OCI-LY7 (cell line): ENCODE results near the gene CRIP3. TPM values are rescaled to one million over a fixed set of nuclear protein-coding genes. Genes with fewer than 3 reads are reported as not detected.
"Not testable (repeated sequence)": the region's sequence is repeated elsewhere in the genome, so short reads cannot be mapped to it uniquely, and the experiment has no call there.

ENCODE experiments used
- BruUV-seq: library from RNA; stranded (reverse); fragments of 400-500 nt; replicated peaks from 2 replicates; lab custom pipeline; 2021; lab: Mats Ljungman, UMichigan
- CTCF ChIA-PET: fragments of 300-600 bp; sonication (Branson Sonifier 250); formaldehyde crosslinking; loops from one replicate; lab custom pipeline; 2022; ENCODE audit warnings: antibody characterized with exemption; ENCODE audit not compliant: unreplicated experiment; lab: Charles Lee
- POLR2A ChIA-PET: fragments of 300-600 bp; sonication (Branson Sonifier 250); formaldehyde crosslinking; loops from one replicate; lab custom pipeline; 2022; ENCODE audit warnings: antibody characterized with exemption; lab: Charles Lee
- DNase-seq: peaks from one replicate; pipeline ENCODE4 v3.0.0-alpha.2; 2015; ENCODE audit warnings: low spot score
- H2AFZ ChIP-seq: fragments of 200-600 bp; sonication (generic), shearing (Covaris generic); 2 replicates; pipeline ENCODE4 v1.6.1; 2014; ENCODE audit warnings: mild to moderate bottlenecking, antibody characterized with exemption, low read length, moderate library complexity
- H3K27ac ChIP-seq: fragments of 200-600 bp; sonication (generic); 2 replicates; pipeline ENCODE4 v1.5.1; 2014; ENCODE audit warnings: mixed run types, low read depth, mild to moderate bottlenecking, moderate library complexity, low read length, inconsistent platforms; ENCODE audit not compliant: poor library complexity, severe bottlenecking
- H3K36me3 ChIP-seq: fragments of 200-600 bp; sonication (generic); 2 replicates; pipeline ENCODE4 v1.6.1; 2014; ENCODE audit warnings: mild to moderate bottlenecking, antibody characterized with exemption, low read length, moderate library complexity, mixed read lengths; ENCODE audit not compliant: insufficient read depth
- H3K4me1 ChIP-seq: fragments of 200-600 bp; sonication (generic); 2 replicates; pipeline ENCODE4 v1.5.1; 2014; ENCODE audit warnings: mild to moderate bottlenecking, low read length; ENCODE audit not compliant: insufficient read depth, poor library complexity, severe bottlenecking
- H3K4me2 ChIP-seq: fragments of 200-600 bp; sonication (generic); 2 replicates; pipeline ENCODE4 v1.6.1; 2014; ENCODE audit warnings: mild to moderate bottlenecking, low read length
- H3K4me3 ChIP-seq: fragments of 200-600 bp; sonication (generic); 2 replicates; pipeline ENCODE4 v1.5.1; 2014; ENCODE audit warnings: mild to moderate bottlenecking, low read depth, low read length; ENCODE audit not compliant: poor library complexity, severe bottlenecking
- H3K79me2 ChIP-seq: fragments of 200-600 bp; sonication (generic); 2 replicates; pipeline ENCODE4 v1.6.1; 2016; ENCODE audit warnings: low read depth, mild to moderate bottlenecking, low read length, moderate library complexity, mixed read lengths; ENCODE audit not compliant: insufficient read depth
- H3K9me2 ChIP-seq: fragments of 200-600 bp; sonication (generic); 2 replicates; pipeline ENCODE4 v1.6.1; 2016; ENCODE audit warnings: mild to moderate bottlenecking, low read length, mixed read lengths; ENCODE audit not compliant: insufficient read depth
- H3K9me3 ChIP-seq: fragments of 200-600 bp; sonication (generic); 2 replicates; pipeline ENCODE4 v1.6.1; 2014; ENCODE audit warnings: mild to moderate bottlenecking, mixed run types, low read length, mixed read lengths
- H4K20me1 ChIP-seq: fragments of 200-600 bp; sonication (generic); 2 replicates; pipeline ENCODE4 v1.6.1; 2014; ENCODE audit warnings: mild to moderate bottlenecking, antibody characterized with exemption, low read length, moderate library complexity, mixed read lengths; ENCODE audit not compliant: insufficient read depth
- CTCF ChIP-seq: fragments of 200-600 bp; sonication (generic); conservative IDR thresholded peaks from 2 replicates; pipeline ENCODE4 v1.5.1; 2014; ENCODE audit warnings: mild to moderate bottlenecking, antibody characterized with exemption, low read length, moderate library complexity, mixed read lengths
- EZH2phosphoT487 ChIP-seq: fragments of 200-600 bp; sonication (generic); IDR thresholded peaks from 2 replicates; pipeline ENCODE4 v1.6.1; 2018; ENCODE audit warnings: low read depth, borderline replicate concordance, mild to moderate bottlenecking, mixed run types, antibody characterized with exemption, low read length, moderate library complexity, mixed read lengths
- intact Hi-C: fragments of 100-400 bp; cut with micrococcal nuclease; formaldehyde crosslinking; loops from one replicate; pipeline ENCODE4 v1.10.0; 2022; ENCODE audit not compliant: unreplicated experiment
- total RNA-seq, 2 experiments: library from RNA; depleted of rRNA in 1 of 2; stranded (reverse); fragments of >200 nt in 1 of 2; shearing (Covaris generic) in 1 of 2; gene quantifications; 2 replicates each; pipeline ENCODE4 v1.2.3, GENCODE V29; 2014 to 2022

Gene CRIP3
- total RNA-seq, 2 experiments from 2014 or later = 1.7 to 2.9 TPM

- H3K27ac ChIP-seq = no peak overlapping the region
- H3K4me2 ChIP-seq = no peak overlapping the region
- no peaks in the 10 kb centered on the region for H4K20me1 ChIP-seq
- no peak for DNase-seq
- no peaks in the 10 kb centered on the region for H3K79me2 ChIP-seq
- POLR2A ChIA-PET = no interaction called here
- H3K4me1 ChIP-seq = no peaks in the 10 kb centered on the region
- no peaks in the 10 kb centered on the region for H3K9me3 ChIP-seq
- no peak overlapping the region for H3K4me3 ChIP-seq
- intact Hi-C loops = no loop called here
- no peaks in the 10 kb centered on the region for H3K9me2 ChIP-seq
- H2AFZ ChIP-seq = no peak overlapping the region
- CTCF ChIA-PET = no interaction called here
- no TSS peak for BruUV-seq
- peaks cover 84% of the 10 kb centered on the region for H3K36me3 ChIP-seq
- TF ChIP-seq CTCF (no peak), EZH2phosphoT487 (no peak)
These were observed 38.8 kb upstream of the CRIP3 start for GRCh38 chr6:43347444-43347843.

- no peak overlapping the region for H3K4me3 ChIP-seq
- H2AFZ ChIP-seq = no peak overlapping the region
- no TSS peak for BruUV-seq
- H3K27ac ChIP-seq = no peak overlapping the region
- H3K4me1 ChIP-seq = no peaks in the 10 kb centered on the region
- H3K9me2 ChIP-seq = no peaks in the 10 kb centered on the region
- no peaks in the 10 kb centered on the region for H4K20me1 ChIP-seq
- no peaks in the 10 kb centered on the region for H3K79me2 ChIP-seq
- no peaks in the 10 kb centered on the region for H3K9me3 ChIP-seq
- ChIA-PET CTCF (no interaction called here), POLR2A (interaction anchor here (0.6 kb wide), 1 partner anchor 77 kb away, joined by 3 read pairs; no protein-coding TSS in a partner anchor)
- no peak for DNase-seq
- H3K4me2 ChIP-seq = no peak overlapping the region
- TF ChIP-seq CTCF = no peak
- TF ChIP-seq EZH2phosphoT487 = no peak
- intact Hi-C loops = no loop called here
- H3K36me3 ChIP-seq = peaks cover 84% of the 10 kb centered on the region
These were observed 38.4 kb upstream of the CRIP3 start for GRCh38 chr6:43347021-43347420.

GRCh38 chr6:43346243-43346642, 37.6 kb upstream of the CRIP3 start:
- peaks cover 84% of the 10 kb centered on the region for H3K36me3 ChIP-seq
- H3K4me1 ChIP-seq, H2AFZ ChIP-seq, H3K4me2 ChIP-seq, H3K27ac ChIP-seq, intact Hi-C loops, BruUV-seq, H3K79me2 ChIP-seq, H3K9me3 ChIP-seq, DNase-seq, H3K4me3 ChIP-seq, CTCF ChIA-PET, H3K9me2 ChIP-seq, H4K20me1 ChIP-seq: not testable (repeated sequence)
- POLR2A ChIA-PET = interaction anchor here (0.6 to 0.7 kb wide), 3 partner anchors 22 to 76 kb away, joined by 3 read pairs; no protein-coding TSS in a partner anchor
